Stimulated activated CD4-positive, alpha-beta T cell treated with anti-CD3 and anti-CD28 coated beads, Interleukin-2, amount 100 ng/mL, for 24 hours (primary cell): ENCODE results near the gene FAM131A.

ENCODE experiments used
- DNase-seq, 2 donors: peaks; one replicate each; pipeline ENCODE4 v3.0.0-alpha.2; 2020

Gene FAM131A

GRCh38 chr3:184358921-184359350 is 21.5 kb downstream of the FAM131A start:
- no peak for DNase-seq

- no peak for DNase-seq
Observed at GRCh38 chr3:184359610-184360009, 22.2 kb downstream of the FAM131A start.

- no peak for DNase-seq
Observed at GRCh38 chr3:184360070-184360928, 22.9 kb downstream of the FAM131A start.

DNA sequence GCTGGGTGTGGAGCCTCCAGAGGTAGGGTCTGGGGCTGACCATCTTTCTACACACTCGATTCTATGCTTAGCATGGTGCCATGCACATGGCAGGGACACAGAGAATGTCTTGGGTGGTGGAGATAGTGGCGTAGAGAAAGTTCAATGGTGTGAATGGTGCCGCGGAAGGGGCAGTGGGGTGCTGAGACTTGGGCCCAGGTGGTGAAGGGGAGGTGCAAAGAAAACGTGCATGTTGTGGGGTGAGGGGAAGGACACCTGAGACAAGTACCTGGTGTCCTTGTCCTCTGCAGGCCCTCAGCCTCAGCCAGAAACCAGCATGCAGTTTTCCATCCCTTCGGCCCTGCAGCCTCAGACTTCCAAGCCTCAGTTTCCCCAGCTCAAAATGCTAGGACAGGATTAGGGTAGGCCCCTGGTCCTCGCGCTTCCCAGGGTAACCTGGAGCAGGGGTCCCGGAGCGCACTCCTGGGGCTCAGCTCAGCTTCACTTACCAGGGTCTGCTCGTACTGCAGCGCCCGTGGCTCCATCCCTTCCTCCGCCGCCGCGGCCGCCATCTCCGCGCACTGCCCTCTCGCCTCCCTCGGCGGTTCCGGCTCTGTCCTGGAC is 23.6 kb downstream of the FAM131A start:
- DNase-seq, result no peak

DNA sequence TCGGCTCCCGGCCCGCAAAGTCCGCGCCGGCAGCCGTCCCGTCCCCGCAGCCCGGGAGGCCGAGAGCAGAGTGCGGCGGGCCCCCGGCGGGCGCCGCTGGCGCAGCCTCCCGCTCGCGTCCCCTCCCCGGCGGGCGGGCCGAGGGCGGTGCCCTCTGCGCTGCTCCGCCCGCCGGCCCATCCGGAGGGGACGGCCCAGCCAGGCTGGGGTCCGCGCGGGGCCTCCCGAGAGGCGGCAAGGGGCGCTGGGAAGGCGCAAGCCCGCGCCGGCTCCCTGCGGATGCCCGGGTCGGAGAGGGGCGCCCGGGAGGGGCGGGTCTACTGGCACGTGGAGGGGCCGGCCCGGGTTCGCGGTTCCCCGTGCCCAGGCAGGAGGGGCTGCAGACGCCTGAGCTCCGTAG is 24.1 kb downstream of the FAM131A start, which contains the start of the genes CLCN2 and POLR2H:
Gene CLCN2 (minus strand): TSS at position 74 of the 400 bp plus-strand sequence. CDS start 126 bp downstream, outside the sequence.
Gene POLR2H (plus strand): TSS at position 179 of the 400 bp plus-strand sequence. CDS start 1,783 bp downstream, outside the sequence.
- DNase-seq, result peak; percentile 43 to 68

DNA sequence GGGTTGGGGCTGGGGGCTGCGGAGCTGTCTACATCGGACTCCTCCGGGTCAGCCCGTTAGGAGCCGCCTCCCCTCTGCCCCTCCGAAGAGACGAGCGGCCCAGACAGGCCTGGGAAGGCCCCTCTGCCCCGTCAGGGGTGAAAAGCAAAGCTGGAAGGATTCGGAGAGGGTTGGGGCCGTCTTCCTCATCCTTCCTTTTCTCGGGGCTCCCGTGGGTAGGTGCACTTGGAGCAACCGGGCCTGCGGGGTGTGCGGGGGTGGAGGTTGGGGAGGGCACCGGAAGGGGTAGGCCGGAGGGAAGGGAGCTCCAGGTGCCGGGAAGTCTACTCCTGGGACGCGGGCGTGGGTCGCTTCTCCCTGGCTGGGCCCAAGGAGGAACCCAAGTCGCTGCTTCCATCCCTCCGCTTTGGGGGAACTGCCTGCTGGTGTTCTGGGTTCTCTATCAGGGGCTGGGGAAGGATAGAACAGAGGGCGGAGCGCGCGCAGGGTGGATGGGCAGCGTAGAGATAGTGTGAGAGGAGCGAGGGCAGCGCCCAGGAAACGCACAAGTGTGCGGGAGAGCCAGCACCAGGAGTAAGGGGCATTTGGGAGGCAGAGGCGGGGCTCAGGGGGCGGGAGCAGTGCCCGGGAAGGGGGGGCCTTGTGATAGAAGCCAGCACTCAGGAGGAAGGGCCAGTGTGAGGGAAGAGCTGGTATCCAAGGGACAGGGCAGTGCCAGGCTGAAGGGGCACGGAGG is 24.7 kb downstream of the FAM131A start:
- peak; percentile 62 to 63 for DNase-seq

GRCh38 chr3:184362668-184363546 is 25.5 kb downstream of the FAM131A start:
- DNase-seq, result peak; percentile 94 to 96

DNA sequence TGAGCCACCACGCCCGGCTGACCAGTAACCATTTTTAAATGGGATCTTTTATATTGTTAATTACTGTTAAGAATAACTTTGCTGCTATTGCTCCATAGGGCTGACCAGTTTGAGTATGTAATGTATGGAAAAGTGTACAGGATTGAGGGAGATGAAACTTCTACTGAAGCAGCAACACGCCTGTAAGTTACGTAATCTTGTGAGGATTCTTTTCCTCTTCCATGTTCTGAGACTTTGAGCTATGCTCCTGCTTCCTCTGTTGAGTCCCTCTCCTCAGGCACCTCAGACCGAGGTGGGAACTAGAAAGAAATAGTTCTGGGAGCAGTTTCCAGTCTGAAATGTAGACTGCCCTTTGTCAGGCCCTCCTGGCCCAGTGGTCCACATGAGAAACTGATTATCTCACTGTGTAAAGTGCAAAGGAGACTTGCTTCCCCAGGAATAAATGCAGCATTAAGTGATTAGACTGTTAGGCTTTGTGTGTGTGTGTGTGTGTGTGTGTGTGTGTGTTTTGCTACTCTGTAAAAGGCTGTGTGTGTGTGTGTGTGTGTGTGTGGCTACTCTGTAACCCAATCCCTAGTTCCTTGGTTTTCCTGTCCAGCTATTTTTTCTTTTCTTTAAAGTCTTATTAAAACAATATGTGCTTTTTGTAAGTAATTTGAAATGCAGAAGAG is 29.4 kb downstream of the FAM131A start:
- no peak for DNase-seq

DNA sequence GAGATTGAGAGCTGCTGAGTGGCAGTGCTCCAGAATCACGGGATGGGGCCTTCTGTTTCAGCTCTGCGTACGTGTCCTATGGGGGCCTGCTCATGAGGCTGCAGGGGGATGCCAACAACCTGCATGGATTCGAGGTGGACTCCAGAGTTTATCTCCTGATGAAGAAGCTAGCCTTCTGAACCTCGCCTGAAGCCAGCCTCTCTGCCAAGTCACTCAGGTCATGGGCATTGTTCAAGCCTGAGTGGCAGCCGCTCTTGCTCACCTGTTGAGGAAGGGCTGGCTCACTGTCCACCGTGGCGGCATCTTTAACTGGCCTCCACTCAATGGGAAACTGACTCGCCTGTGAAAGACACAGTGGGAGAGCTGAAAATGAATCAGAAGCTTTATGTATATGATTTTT is 30.7 kb downstream of the FAM131A start:
- no peak for DNase-seq

- no peak for DNase-seq
Observed at GRCh38 chr3:184368586-184369183, 31.3 kb downstream of the FAM131A start.

DNA sequence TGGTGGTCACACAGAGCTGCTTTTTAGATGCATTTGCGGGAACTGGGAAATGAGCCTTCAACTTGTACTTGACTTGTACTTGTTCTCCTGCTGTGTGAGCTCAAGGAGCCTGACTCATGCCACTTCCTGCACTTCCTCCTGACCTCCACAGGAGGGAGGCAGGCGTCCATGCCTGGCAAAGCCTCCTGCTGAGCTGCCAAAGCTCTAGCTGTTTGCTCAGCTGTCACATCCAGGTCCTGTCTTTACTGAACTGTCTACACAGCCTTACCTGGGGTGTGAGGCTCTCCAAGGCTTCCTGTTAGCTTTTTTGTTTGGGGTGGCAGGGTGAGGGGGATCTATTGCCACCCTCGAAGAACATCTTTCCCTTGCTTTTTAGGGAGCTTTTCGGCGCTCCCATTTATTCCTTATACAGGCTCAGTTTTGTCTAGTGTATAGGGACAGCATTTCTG is 34.2 kb downstream of the FAM131A start:
- DNase-seq, result peak; percentile 56 to 62

DNA sequence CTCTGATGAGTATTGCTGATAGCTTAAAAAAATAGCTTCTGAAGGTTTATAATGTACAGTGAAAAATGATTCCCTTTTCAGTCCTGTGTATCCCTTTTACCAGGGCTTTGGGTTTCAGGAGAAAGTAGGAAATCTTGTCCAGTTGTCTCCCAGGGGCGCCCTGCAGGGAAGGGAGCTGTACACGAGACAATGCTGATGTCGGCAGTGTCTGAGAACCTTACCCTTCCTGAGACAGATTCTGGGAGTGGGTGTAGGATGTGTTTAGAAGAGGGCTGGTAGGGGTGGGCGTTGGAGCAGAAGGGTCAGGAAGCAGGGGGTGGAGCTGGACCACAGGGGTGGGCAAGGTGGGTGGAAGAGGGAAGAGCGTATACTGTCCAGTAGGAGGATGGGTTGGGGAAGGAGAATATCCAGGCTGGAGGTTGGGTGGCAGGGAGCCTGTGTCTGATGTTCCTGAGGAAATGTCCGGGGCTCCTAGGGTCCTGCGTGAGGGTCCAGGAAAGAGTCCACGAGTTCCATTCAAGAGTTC is 35.0 kb downstream of the FAM131A start:
- no peak for DNase-seq

DNA sequence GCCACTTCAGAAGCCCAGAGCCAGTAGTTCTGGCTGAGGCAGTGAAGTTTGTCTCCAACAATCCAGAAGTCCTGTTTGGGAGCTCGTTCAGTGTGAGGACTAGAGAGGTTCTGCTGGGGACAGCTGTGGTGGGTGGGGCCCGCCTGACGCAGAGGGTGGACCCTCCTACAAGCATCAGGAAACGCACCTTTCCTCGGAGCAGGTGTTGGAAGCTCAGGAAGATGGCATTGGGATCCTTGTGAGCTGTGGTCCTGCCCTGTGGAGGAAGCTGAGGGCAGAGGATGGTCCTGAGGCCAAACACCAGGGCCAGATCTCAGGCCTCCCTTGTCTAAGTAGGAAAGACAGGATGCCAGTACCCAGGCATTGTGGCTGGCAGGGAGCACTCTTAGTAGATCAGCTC is 35.5 kb downstream of the FAM131A start:
- no peak for DNase-seq

GRCh38 chr3:184373422-184373821 is 36.0 kb downstream of the FAM131A start:
- DNase-seq, result no peak

DNA sequence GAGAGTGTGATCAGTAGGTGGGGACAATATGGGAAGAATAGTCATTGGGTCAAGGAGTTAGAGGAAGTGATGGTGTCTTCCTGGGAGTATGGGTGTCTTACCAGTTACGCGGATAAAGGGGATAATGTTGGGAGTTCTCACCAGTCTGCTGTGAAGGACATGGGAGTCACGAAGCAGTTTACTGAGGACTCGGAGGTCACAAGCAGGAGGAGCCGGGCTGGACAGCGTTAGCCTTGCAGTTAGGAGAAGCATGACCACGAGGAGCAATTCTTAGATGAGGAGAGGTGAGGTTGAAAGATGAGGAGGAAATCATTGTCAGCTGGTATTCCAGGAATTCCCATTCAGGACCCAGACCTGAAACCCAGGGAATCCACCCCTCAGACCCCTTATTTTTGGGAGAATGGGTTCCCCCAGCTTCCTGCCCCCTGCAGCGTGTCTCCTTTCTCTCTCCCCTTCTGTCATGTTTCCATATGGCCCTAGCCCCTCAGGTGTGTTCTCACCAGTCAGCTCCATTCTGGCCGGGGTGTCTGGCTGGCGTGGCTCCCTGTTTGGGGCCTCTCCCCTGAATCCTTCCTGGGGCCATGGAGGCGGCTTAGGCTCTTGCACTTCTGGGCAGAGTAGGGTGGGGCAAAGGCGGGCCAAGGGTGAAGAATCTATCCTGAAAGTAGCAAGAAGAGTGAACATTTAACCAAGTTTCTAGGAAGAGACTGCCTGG is 38.5 kb downstream of the FAM131A start:
- no peak for DNase-seq

DNA sequence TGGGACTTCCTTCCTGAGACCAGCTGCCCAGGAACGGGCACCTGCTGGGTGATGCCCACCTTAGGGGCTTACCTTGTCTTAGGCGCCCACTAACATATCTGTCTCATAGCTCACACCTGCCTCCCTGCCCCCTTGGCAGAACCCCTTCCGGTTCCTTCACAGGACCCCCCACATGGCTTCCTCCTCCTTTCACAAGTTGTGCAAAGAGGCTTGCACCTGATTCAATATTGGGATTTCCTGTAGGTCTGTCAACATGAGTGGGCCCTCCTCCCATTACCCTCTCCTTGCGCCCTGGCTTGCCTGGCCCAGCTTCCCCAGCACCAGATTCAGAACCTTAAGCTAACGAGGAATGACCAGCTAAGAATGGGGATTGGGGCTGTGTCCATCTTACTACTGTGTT is 40.0 kb downstream of the FAM131A start:
- no peak for DNase-seq

DNA sequence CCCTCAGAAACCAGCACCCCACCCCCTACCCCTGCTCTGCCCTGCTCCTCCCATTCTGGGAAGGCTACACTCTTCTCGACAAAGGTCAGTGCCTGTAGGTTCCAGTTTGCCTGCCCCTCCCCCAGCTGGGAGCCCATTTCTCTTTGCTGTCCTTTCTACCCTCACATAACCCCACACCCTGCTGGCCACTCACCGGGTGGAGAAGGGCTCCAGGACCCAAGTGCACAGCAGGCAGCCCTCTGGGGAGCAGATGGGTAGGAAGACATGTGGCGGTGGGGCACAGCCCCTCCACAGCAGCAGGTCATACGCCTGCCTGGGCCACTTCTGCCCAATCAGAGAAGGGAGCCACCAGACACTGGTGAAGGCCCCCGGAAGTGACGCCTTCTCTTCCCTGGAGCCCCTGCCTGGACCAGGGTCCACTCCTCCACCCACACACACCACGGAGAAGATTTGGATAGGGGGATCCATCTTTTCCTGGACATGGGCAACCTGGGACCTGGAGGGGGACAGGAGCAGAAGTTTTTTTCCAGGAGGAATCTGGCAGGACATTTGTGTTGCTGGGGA is 40.6 kb downstream of the FAM131A start, which contains the start of gene THPO:
Gene THPO (minus strand): TSS at position 326 of the 564 bp plus-strand sequence. CDS start 1,948 bp downstream, outside the sequence.
- DNase-seq, result no peak

DNA sequence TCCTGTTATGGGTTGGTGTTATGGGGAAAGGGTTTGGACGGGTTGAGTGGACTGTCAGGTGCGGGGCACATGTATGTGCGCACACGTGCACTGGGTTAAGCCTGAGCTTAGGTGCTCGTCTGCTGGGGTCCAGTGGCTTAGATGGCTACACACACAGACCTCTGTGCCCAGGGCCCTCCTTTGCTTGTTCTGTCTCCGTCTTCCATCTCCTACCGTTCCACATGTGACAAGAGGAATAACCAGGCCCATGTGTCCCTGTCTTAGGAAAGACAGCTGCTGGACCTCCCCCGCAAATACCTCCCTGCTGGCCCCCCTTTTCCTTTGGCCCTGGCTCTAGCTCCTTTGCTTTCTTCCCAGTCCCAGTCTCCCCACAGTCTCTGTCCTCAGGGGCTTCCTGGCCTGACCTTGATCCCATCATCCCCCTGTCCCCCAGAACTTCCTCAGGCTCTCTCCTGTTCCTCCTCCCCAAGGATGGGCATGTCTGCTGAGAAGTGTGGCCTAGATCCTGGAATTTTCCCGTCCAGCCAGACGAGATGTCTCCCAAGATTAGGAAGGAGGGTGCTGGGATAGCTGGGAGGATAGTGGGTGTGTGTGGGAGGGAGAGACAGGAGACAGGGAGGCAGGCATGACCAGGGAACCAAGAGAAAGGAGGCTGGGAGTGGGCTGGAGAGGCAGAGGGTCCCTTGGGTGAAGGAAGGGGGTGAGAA is 41.4 kb downstream of the FAM131A start:
- no peak for DNase-seq
